GOT3 (cell line): ENCODE results near the gene SERPINA9.
"Not testable (repeated sequence)": the region's sequence is repeated elsewhere in the genome, so short reads cannot be mapped to it uniquely, and the experiment has no call there.

Experiments
- DNase-seq: peaks from one replicate; lab custom pipeline; 2025; ENCODE audit warnings: mixed read lengths; lab: John Stamatoyannopoulos, UW

Gene SERPINA9

GRCh38 chr14:94476023-94476422 lies at the start of gene SERPINA9:
Gene SERPINA9 (minus strand): TSS chr14:94476197. CDS start chr14:94469840, 6,357 bp downstream.
- no peak for DNase-seq

- no peak for DNase-seq
These were observed 48.1 kb upstream of the SERPINA9 start for GRCh38 chr14:94524093-94524492.

- no peak for DNase-seq
These were observed 47.3 kb upstream of the SERPINA9 start for GRCh38 chr14:94523265-94523664.

- no peak for DNase-seq
These were observed 46.2 kb upstream of the SERPINA9 start for GRCh38 chr14:94522115-94522724.

- DNase-seq = no peak
These were observed 45.5 kb upstream of the SERPINA9 start for GRCh38 chr14:94521375-94522114.

- no peak for DNase-seq
These were observed 41.8 kb upstream of the SERPINA9 start for GRCh38 chr14:94517641-94518257.

- no peak for DNase-seq
These were observed 41.2 kb upstream of the SERPINA9 start for GRCh38 chr14:94517248-94517640.

- no peak for DNase-seq
These were observed 39.9 kb upstream of the SERPINA9 start for GRCh38 chr14:94515856-94516255.

GRCh38 chr14:94515426-94515825 lies 39.4 kb upstream of the SERPINA9 start:
- DNase-seq = no peak

- DNase-seq = no peak
These were observed 38.4 kb upstream of the SERPINA9 start for GRCh38 chr14:94514351-94514750.

GRCh38 chr14:94510481-94510880 lies 34.5 kb upstream of the SERPINA9 start:
- not testable (repeated sequence) for DNase-seq

- no peak for DNase-seq
These were observed 33.4 kb upstream of the SERPINA9 start, which contains the start of gene SERPINA12 for GRCh38 chr14:94509356-94509755. Gene SERPINA12 (minus strand): TSS chr14:94509469. CDS start chr14:94498397, 11,072 bp downstream.

GRCh38 chr14:94505641-94506040 lies 29.6 kb upstream of the SERPINA9 start:
- DNase-seq = no peak

GRCh38 chr14:94505206-94505605 lies 29.2 kb upstream of the SERPINA9 start:
- DNase-seq = no peak

GRCh38 chr14:94501588-94502516 lies 25.9 kb upstream of the SERPINA9 start:
- no peak for DNase-seq

GRCh38 chr14:94500264-94500663 lies 24.3 kb upstream of the SERPINA9 start:
- no peak for DNase-seq

GRCh38 chr14:94499673-94500072 lies 23.7 kb upstream of the SERPINA9 start:
- DNase-seq = no peak

- no peak for DNase-seq
These were observed 22.2 kb upstream of the SERPINA9 start for GRCh38 chr14:94498215-94498614.

- DNase-seq = no peak
These were observed 18.1 kb upstream of the SERPINA9 start for GRCh38 chr14:94494085-94494484.

GRCh38 chr14:94491511-94491910 lies 15.5 kb upstream of the SERPINA9 start:
- no peak for DNase-seq

GRCh38 chr14:94489336-94489735 lies 13.3 kb upstream of the SERPINA9 start:
- DNase-seq = no peak

- no peak for DNase-seq
These were observed 10.9 kb upstream of the SERPINA9 start for GRCh38 chr14:94486883-94487282.
